ENCODE results near the gene NHSL1.

NHSL1 gene

DNA sequence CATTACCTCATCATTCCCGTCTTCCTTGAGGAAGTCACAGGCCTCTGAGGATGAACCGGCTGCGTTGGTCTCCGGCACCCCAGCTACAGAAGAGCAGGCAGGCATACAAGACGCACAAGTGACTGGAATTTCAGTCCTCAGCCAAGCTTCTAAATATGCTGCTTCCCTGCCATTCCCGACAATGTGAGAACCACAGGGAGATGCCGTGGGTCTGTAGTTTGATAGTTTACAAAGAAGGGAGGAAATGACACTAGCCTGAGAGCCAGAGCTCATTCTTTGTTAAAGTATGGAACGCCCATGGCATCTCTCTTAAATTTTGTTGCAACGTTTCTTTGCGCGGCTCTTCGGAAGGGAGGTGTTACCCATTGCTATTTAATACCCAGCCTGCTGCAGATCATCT lies 69.5 kb downstream of the NHSL1 start:
- H3K4me3 ChIP-seq (ENCODE audit: low read depth, low read length, poor library complexity, severe bottlenecking): no peak overlapping the region
- H3K27me3 ChIP-seq (ENCODE audit: insufficient read depth, low read length): no peaks in the 10 kb centered on the region
- H3K4me1 ChIP-seq (ENCODE audit: insufficient read depth, low read length, severe bottlenecking): no peaks in the 10 kb centered on the region
- no peak overlapping the region for H2AFZ ChIP-seq (ENCODE audit: low read length)
- no peak for TF ChIP-seq EZH2 (IDR thresholded peaks at IDR 0.05; ENCODE audit: borderline replicate concordance, low read length)
- TF ChIP-seq, protein P1, sequence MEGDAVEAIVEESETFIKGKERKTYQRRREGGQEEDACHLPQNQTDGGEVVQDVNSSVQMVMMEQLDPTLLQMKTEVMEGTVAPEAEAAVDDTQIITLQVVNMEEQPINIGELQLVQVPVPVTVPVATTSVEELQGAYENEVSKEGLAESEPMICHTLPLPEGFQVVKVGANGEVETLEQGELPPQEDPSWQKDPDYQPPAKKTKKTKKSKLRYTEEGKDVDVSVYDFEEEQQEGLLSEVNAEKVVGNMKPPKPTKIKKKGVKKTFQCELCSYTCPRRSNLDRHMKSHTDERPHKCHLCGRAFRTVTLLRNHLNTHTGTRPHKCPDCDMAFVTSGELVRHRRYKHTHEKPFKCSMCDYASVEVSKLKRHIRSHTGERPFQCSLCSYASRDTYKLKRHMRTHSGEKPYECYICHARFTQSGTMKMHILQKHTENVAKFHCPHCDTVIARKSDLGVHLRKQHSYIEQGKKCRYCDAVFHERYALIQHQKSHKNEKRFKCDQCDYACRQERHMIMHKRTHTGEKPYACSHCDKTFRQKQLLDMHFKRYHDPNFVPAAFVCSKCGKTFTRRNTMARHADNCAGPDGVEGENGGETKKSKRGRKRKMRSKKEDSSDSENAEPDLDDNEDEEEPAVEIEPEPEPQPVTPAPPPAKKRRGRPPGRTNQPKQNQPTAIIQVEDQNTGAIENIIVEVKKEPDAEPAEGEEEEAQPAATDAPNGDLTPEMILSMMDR (IDR thresholded peaks at IDR 0.05; ENCODE audit: low read length): no peak
- H3K36me3 ChIP-seq (ENCODE audit: insufficient read depth, low read length): no peaks in the 10 kb centered on the region
- no peak overlapping the region for H3K4me2 ChIP-seq (ENCODE audit: low read length)
- no peaks in the 10 kb centered on the region for H3K79me2 ChIP-seq (ENCODE audit: insufficient read depth, low read length)
- H3K9ac ChIP-seq (ENCODE audit: low read length): no peak overlapping the region
- H3K27ac ChIP-seq (ENCODE audit: low read depth, low read length, poor library complexity, severe bottlenecking): no peak overlapping the region
- H3K9me2 ChIP-seq (ENCODE audit: low read depth, low read length): no peaks in the 10 kb centered on the region
- H3F3A ChIP-seq (ENCODE audit: insufficient read depth, low read length): no peaks in the 10 kb centered on the region
- H3K9me3 ChIP-seq (ENCODE audit: low read length): no peaks in the 10 kb centered on the region
- H4K20me1 ChIP-seq (ENCODE audit: insufficient read depth, low read length): no peaks in the 10 kb centered on the region

DNA sequence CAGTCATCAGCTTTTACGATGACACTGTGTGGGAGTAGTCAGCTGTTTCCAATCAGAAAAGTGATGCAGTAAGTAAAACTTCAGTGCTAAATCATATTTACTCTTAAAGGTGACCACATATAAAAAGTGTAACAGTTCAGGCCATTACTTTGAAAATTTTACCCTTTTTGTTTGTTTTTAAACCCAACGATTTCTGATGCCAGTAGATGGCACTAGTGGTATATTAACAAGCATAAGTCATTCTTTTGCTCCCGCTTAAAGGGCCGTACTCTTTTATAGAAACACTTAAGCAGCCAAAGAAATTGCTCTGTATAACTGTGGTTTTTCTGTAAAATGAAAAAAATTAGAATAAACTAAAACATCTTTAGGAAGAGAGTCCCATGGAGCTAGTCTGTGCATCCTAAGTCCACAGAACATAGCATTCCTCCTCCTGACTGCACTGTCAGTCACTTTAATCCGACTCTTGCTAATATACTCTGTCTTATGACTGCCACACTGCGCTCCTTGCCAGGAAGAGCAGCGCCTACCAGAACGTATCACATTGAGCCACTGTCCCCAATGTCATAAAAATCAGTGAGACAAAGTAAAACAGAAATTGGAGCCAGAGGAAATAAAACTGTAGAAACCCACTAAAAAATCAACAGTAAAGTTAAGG lies 70.2 kb downstream of the NHSL1 start:
- Histone ChIP-seq H3K79me2 (ENCODE audit: insufficient read depth, low read length) (no peaks in the 10 kb centered on the region), H3K36me3 (ENCODE audit: insufficient read depth, low read length) (no peaks in the 10 kb centered on the region), H3K4me1 (ENCODE audit: insufficient read depth, low read length, severe bottlenecking) (no peaks in the 10 kb centered on the region), H2AFZ (ENCODE audit: low read length) (no peak overlapping the region), H3K4me3 (ENCODE audit: low read depth, low read length, poor library complexity, severe bottlenecking) (no peak overlapping the region), H3K9me2 (ENCODE audit: low read depth, low read length) (no peaks in the 10 kb centered on the region), H4K20me1 (ENCODE audit: insufficient read depth, low read length) (no peaks in the 10 kb centered on the region), H3K27ac (ENCODE audit: low read depth, low read length, poor library complexity, severe bottlenecking) (no peak overlapping the region), H3K9me3 (ENCODE audit: low read length) (no peaks in the 10 kb centered on the region), H3K9ac (ENCODE audit: low read length) (no peak overlapping the region), H3F3A (ENCODE audit: insufficient read depth, low read length) (no peaks in the 10 kb centered on the region), H3K4me2 (ENCODE audit: low read length) (no peak overlapping the region), H3K27me3 (ENCODE audit: insufficient read depth, low read length) (no peaks in the 10 kb centered on the region)
- no peak for TF ChIP-seq EZH2 (IDR thresholded peaks at IDR 0.05; ENCODE audit: borderline replicate concordance, low read length)
- TF ChIP-seq, protein P1 (IDR thresholded peaks at IDR 0.05; ENCODE audit: low read length): peak; percentile 72

DNA sequence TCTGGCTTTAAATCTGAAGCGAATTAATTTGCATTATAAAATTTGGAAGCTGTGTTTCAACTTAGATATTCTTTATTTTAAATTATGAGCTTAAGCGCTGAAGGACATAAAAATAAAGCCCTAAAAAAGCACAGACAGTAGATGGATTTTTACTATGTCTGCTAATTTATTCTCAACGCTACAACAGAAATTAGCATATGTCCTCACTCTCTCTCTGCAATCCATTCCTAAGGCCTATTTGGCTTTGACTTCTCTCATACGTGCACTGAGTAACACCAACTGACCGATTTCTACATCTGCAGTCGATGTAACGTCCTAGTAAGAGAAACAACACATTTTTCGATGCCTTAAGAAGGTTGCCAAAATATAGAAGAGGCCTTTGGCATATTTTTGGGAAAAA lies 71.6 kb downstream of the NHSL1 start:
- no peak overlapping the region for H3K9ac ChIP-seq (ENCODE audit: low read length)
- H3K4me1 ChIP-seq (ENCODE audit: insufficient read depth, low read length, severe bottlenecking): no peaks in the 10 kb centered on the region
- H3K36me3 ChIP-seq (ENCODE audit: insufficient read depth, low read length): no peaks in the 10 kb centered on the region
- no peaks in the 10 kb centered on the region for H3K9me2 ChIP-seq (ENCODE audit: low read depth, low read length)
- no peaks in the 10 kb centered on the region for H3F3A ChIP-seq (ENCODE audit: insufficient read depth, low read length)
- no peaks in the 10 kb centered on the region for H3K79me2 ChIP-seq (ENCODE audit: insufficient read depth, low read length)
- TF ChIP-seq, protein P1 (IDR thresholded peaks at IDR 0.05; ENCODE audit: low read length): no peak
- TF ChIP-seq EZH2 (IDR thresholded peaks at IDR 0.05; ENCODE audit: borderline replicate concordance, low read length): no peak
- H3K9me3 ChIP-seq (ENCODE audit: low read length): no peaks in the 10 kb centered on the region
- no peak overlapping the region for H3K27ac ChIP-seq (ENCODE audit: low read depth, low read length, poor library complexity, severe bottlenecking)
- no peaks in the 10 kb centered on the region for H4K20me1 ChIP-seq (ENCODE audit: insufficient read depth, low read length)
- no peak overlapping the region for H3K4me2 ChIP-seq (ENCODE audit: low read length)
- no peaks in the 10 kb centered on the region for H3K27me3 ChIP-seq (ENCODE audit: insufficient read depth, low read length)
- no peak overlapping the region for H2AFZ ChIP-seq (ENCODE audit: low read length)
- no peak overlapping the region for H3K4me3 ChIP-seq (ENCODE audit: low read depth, low read length, poor library complexity, severe bottlenecking)
